WTC11 (cell line): ENCODE data around the gene SNX3. TPM values are rescaled to one million over a fixed set of nuclear protein-coding genes. Genes with fewer than 3 reads are reported as not detected.

Experiments used
- ATAC-seq: fragments of 200-7000 bp; cut with Tn5 transposase; 2 replicates; pipeline ENCODE4 v1.10.0; 2021; ENCODE audit warnings: mild to moderate bottlenecking, moderate library complexity
- CTCF ChIA-PET: fragments of 300-600 bp; sonication (Branson Sonifier 250); formaldehyde crosslinking; loops from one replicate; lab custom pipeline; 2021; ENCODE audit warnings: antibody characterized with exemption; lab: Charles Lee
- POLR2A ChIA-PET: fragments of 350-600 bp; sonication (Branson Sonifier 250); formaldehyde crosslinking; loops from one replicate; lab custom pipeline; 2021; ENCODE audit warnings: antibody characterized with exemption; lab: Charles Lee
- DNase-seq: peaks from one replicate; pipeline ENCODE4 v3.0.0; 2021; ENCODE audit warnings: low spot score
- H3K27ac Mint-ChIP-seq: 2 replicates; pipeline ENCODE4 v1.8.0; 2021; ENCODE audit warnings: mixed read lengths
- H3K27me3 Mint-ChIP-seq: 2 replicates; pipeline ENCODE4 v1.8.0; 2021; ENCODE audit warnings: low read depth, mild to moderate bottlenecking, moderate library complexity, mixed read lengths
- H3K36me3 Mint-ChIP-seq: 2 replicates; pipeline ENCODE4 v1.8.0; 2021; ENCODE audit warnings: mixed read lengths
- H3K4me1 Mint-ChIP-seq: 2 replicates; pipeline ENCODE4 v1.8.0; 2022; ENCODE audit warnings: mixed read lengths
- H3K4me3 Mint-ChIP-seq: 2 replicates; pipeline ENCODE4 v1.8.0; 2021; ENCODE audit warnings: mild to moderate bottlenecking, moderate library complexity, mixed read lengths
- H3K9me3 Mint-ChIP-seq: 2 replicates; pipeline ENCODE4 v1.8.0; 2021; ENCODE audit warnings: mixed read lengths
- ELF4 ChIP-seq: sonication (generic); formaldehyde crosslinking; IDR thresholded peaks from 2 replicates; pipeline ENCODE4 v1.8.1; 2022; ENCODE audit warnings: low read depth, mild to moderate bottlenecking, moderate library complexity, missing genetic modification reagents
- FOXK1 ChIP-seq: sonication (generic); formaldehyde crosslinking; IDR thresholded peaks from 2 replicates; pipeline ENCODE4 v1.8.0; 2022; ENCODE audit warnings: mild to moderate bottlenecking, moderate library complexity, missing genetic modification reagents
- GTF2I ChIP-seq: fragments of 250-450 bp; sonication (Bioruptor Pico); conservative IDR thresholded peaks from 2 replicates; pipeline ENCODE4 v1.4.0; 2021; ENCODE audit warnings: mild to moderate bottlenecking
- TCF7 ChIP-seq: sonication (generic); formaldehyde crosslinking; IDR thresholded peaks from 2 replicates; pipeline ENCODE4 v1.8.0; 2022; ENCODE audit warnings: mild to moderate bottlenecking, low read depth, missing genetic modification reagents, moderate library complexity
- total RNA-seq: library from RNA; stranded (reverse); gene quantifications from 3 replicates; pipeline ENCODE4 v1.2.3, GENCODE V29; 2021

Gene SNX3
- total RNA-seq, 1 experiment from 2014 or later, result 66.1 TPM

DNA sequence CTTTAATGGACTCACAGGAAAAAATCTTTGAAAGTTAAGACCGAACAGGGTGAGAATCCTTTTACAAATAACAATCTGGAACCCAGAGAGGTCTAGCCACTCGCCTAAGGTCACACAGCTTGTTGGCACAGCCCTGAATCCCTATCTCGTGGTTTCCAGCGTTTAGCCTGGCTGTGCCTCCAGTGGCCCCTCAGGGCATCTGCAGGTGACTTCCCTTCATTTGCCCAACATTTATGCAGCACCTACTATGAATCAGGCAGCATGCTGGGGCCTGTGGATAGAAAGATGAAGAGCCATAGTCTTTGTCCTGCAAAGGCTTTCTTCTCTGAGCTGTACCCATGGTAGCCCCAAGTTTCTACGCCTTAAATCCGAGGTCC, 97.6 kb downstream of the SNX3 start:
- Mint-ChIP-seq H3K36me3 (0 out of 2 replicates have a peak, but pooled peaks cover 3% of the 10 kb centered on the region), H3K4me1 (peaks cover 54% of the 10 kb centered on the region), H3K9me3 (no peaks in the 10 kb centered on the region), H3K4me3 (peak overlapping the region; percentile 64; the same call in 1 of the 2 replicates), H3K27me3 (peaks cover 100% of the 10 kb centered on the region), H3K27ac (no peak overlapping the region)
- TF ChIP-seq TCF7 (CRISPR knock-in tag), result no peak
- TF ChIP-seq GTF2I (CRISPR knock-in tag), result peak; percentile 58
- no peak for TF ChIP-seq FOXK1 (CRISPR knock-in tag)
- no peak for DNase-seq
- ChIA-PET POLR2A (no interaction called here), CTCF (interaction anchor here (0.8 to 7.3 kb wide), 4 partner anchors 12 to 49 kb away, joined by 3 to 42 read pairs (median 10); no protein-coding TSS in a partner anchor)
- peak; percentile 9 for ATAC-seq

DNA sequence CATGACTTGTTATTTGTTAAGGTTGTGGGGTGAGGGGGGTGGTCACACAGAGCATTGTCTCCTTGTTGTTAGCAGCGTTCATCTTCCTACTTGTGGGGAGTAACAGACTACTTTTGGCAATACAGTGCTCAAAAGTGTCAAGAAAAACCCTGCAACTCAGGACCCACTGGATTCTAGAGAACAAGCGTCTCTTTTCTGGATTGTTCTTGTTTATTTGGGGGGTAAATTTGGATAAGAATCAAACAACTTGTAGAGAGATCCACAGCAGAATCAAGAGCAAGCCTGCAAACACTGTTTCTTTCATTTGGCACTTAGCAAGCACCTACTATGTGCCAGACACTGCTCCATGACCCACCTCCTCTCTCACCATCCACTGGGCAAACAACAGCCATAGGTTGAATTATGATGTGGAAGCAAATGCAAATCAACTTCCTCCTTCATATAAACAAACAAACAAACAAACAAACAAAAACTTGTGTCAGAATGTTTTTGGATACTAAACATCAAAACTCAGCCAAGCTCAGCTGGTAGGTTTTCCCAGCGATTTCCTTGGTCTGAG, 99.0 kb downstream of the SNX3 start:
- Mint-ChIP-seq H3K27ac (no peak overlapping the region), H3K9me3 (no peaks in the 10 kb centered on the region), H3K4me3 (no peak overlapping the region), H3K36me3 (no peaks in the 10 kb centered on the region), H3K27me3 (peaks cover 100% of the 10 kb centered on the region), H3K4me1 (peaks cover 50% of the 10 kb centered on the region)
- ATAC-seq (no peak), DNase-seq (no peak)
- ChIA-PET CTCF (interaction anchor here (1.0 to 1.9 kb wide), 2 partner anchors 14 to 40 kb away, joined by 3 to 15 read pairs; no protein-coding TSS in a partner anchor), POLR2A (no interaction called here)
- TF ChIP-seq ELF4 (CRISPR knock-in tag), result no peak

Other genes with a start within 250 kb of the SNX3 start
- gene OSTM1, start 186.3 kb downstream of the SNX3 start, total RNA-seq, result 25.3 to 34.1 TPM (median 27.6 TPM) in 3 replicates
- not detected in 3 replicates for gene NR2E1, start 95.0 kb downstream of the SNX3 start, total RNA-seq
- 7.2 to 8.7 TPM (median 7.9 TPM) in 3 replicates for gene AFG1L, start 34.0 kb upstream of the SNX3 start, total RNA-seq